ENCODE results near the gene DOCK1. TPM values are rescaled to one million over a fixed set of nuclear protein-coding genes. Genes with fewer than 3 reads are reported as not detected.

Gene DOCK1
- polyA plus RNA-seq, 1 of the 3 experiments (the other 2 are of a cell fraction), result 15.5 TPM

DNA sequence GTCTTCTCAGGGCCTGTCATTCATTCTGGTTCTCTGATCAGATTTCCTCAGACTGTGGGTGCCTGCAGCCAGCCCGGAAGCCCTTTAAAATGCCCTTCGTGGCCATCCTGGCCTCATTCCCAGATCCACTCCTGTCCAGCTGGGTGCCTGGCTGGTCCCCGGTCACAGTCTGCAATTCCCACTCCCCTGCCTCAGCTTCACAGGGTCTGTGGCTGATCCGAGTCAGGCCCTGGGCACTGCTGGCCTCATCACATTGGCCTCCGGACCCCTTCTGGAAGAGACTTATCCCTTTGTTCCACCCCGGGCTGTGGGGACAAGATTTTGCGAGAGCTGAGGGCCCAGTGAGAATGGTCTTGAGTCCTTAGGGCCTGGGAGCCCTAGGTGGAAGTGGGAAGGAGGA, 12.1 kb downstream of the DOCK1 start:
- peaks cover 4 to 13% of the 10 kb centered on the region in 2 experiments for H3K36me3 ChIP-seq (replicated peaks in 1 of 2; ENCODE audit: control insufficient read depth in 1 of 2, insufficient read depth in 2 of 2, low read length in 1 of 2)
- ChIA-PET POLR2A (interaction anchor here (0.7 kb wide), 1 partner anchor 480 kb away, joined by 4 read pairs; no protein-coding TSS in a partner anchor), CTCF (interaction anchor here (1.6 kb wide), 1 partner anchor 12 kb away, joined by 5 read pairs; no protein-coding TSS in a partner anchor)
- H3K27me3 ChIP-seq (ENCODE audit: insufficient read depth), result no peaks in the 10 kb centered on the region
- no peak overlapping the region for H2AFZ ChIP-seq (ENCODE audit: low read depth)
- H3K4me2 ChIP-seq, result no peak overlapping the region
- no peak overlapping the region for H3K4me3 ChIP-seq (ENCODE audit: low read depth in 2 of 2, low read length in 1 of 2)
- 81% methylated on average over 5 of the region's 7 CpGs for WGBS (ENCODE audit: low lambda C conversion rate)
- peaks cover 0 to 21% of the 10 kb centered on the region in 2 experiments; a peak in 1 of 4 replicates for H3K4me1 ChIP-seq (ENCODE audit: control insufficient read depth in 1 of 2, insufficient read depth in 2 of 2, low read depth in 1 of 2, low read length in 1 of 2)
- TF ChIP-seq NRF1 (IDR thresholded peaks at IDR 0.05; ENCODE audit: low read depth, low read length) (no peak), FOXM1 (IDR thresholded peaks at IDR 0.05; ENCODE audit: low read depth) (no peak)
- peaks cover 63% of the 10 kb centered on the region for H4K20me1 ChIP-seq (ENCODE audit: insufficient read depth)
- H3K9me2 ChIP-seq, result no peaks in the 10 kb centered on the region
- no peaks in the 10 kb centered on the region for H3F3A ChIP-seq (replicated peaks; ENCODE audit: insufficient read depth)
- peaks cover 97% of the 10 kb centered on the region for H3K79me2 ChIP-seq (ENCODE audit: insufficient read depth)
- peak overlapping the region in 1 of 2 experiments; percentile 41; a peak in 1 of 4 replicates for H3K27ac ChIP-seq (ENCODE audit: low read depth in 2 of 2, low read length in 1 of 2)
- no peaks in the 10 kb centered on the region for H3K9me3 ChIP-seq
- DNase-seq, result peak; percentile 74
- no peak overlapping the region for H3K9ac ChIP-seq

- WGBS (ENCODE audit: low lambda C conversion rate), result 90% methylated on average over 14 of the region's 24 CpGs
- no peak overlapping the region for H3K4me3 ChIP-seq (ENCODE audit: low read depth in 2 of 2, low read length in 1 of 2)
- peaks cover 4 to 13% of the 10 kb centered on the region in 2 experiments for H3K36me3 ChIP-seq (replicated peaks in 1 of 2; ENCODE audit: control insufficient read depth in 1 of 2, insufficient read depth in 2 of 2, low read length in 1 of 2)
- H3K4me1 ChIP-seq (ENCODE audit: control insufficient read depth in 1 of 2, insufficient read depth in 2 of 2, low read depth in 1 of 2, low read length in 1 of 2), result peaks cover 0 to 21% of the 10 kb centered on the region in 2 experiments; a peak in 1 of 4 replicates
- POLR2A ChIA-PET, result no interaction called here
- H3K4me2 ChIP-seq, result no peak overlapping the region
- peak; percentile 60 for DNase-seq
- CTCF ChIA-PET, result interaction anchor here (1.6 kb wide), 1 partner anchor 11 kb away, joined by 5 read pairs; no protein-coding TSS in a partner anchor
- H4K20me1 ChIP-seq (ENCODE audit: insufficient read depth), result peaks cover 57% of the 10 kb centered on the region
- no peaks in the 10 kb centered on the region for H3K27me3 ChIP-seq (ENCODE audit: insufficient read depth)
- no peaks in the 10 kb centered on the region for H3K9me2 ChIP-seq
- peaks cover 97% of the 10 kb centered on the region for H3K79me2 ChIP-seq (ENCODE audit: insufficient read depth)
- no peaks in the 10 kb centered on the region for H3K9me3 ChIP-seq
- peak overlapping the region in 1 of 2 experiments; percentile 17; a peak in 2 of 4 replicates for H3K27ac ChIP-seq (ENCODE audit: low read depth in 2 of 2, low read length in 1 of 2)
- no peak for TF ChIP-seq TAF1 (IDR thresholded peaks at IDR 0.05; ENCODE audit: borderline replicate concordance, low read depth, low read length)
- TF ChIP-seq RFX5 (IDR thresholded peaks at IDR 0.05; ENCODE audit: low read length), result no peak
- TF ChIP-seq TEAD4 (IDR thresholded peaks at IDR 0.05; ENCODE audit: borderline replicate concordance, insufficient read depth), result no peak
- TF ChIP-seq SIN3A (IDR thresholded peaks at IDR 0.05; ENCODE audit: borderline replicate concordance, low read depth, low read length), result no peak
- TF ChIP-seq, protein P1, sequence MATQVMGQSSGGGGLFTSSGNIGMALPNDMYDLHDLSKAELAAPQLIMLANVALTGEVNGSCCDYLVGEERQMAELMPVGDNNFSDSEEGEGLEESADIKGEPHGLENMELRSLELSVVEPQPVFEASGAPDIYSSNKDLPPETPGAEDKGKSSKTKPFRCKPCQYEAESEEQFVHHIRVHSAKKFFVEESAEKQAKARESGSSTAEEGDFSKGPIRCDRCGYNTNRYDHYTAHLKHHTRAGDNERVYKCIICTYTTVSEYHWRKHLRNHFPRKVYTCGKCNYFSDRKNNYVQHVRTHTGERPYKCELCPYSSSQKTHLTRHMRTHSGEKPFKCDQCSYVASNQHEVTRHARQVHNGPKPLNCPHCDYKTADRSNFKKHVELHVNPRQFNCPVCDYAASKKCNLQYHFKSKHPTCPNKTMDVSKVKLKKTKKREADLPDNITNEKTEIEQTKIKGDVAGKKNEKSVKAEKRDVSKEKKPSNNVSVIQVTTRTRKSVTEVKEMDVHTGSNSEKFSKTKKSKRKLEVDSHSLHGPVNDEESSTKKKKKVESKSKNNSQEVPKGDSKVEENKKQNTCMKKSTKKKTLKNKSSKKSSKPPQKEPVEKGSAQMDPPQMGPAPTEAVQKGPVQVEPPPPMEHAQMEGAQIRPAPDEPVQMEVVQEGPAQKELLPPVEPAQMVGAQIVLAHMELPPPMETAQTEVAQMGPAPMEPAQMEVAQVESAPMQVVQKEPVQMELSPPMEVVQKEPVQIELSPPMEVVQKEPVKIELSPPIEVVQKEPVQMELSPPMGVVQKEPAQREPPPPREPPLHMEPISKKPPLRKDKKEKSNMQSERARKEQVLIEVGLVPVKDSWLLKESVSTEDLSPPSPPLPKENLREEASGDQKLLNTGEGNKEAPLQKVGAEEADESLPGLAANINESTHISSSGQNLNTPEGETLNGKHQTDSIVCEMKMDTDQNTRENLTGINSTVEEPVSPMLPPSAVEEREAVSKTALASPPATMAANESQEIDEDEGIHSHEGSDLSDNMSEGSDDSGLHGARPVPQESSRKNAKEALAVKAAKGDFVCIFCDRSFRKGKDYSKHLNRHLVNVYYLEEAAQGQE (IDR thresholded peaks at IDR 0.05; ENCODE audit: low read depth, low read length), result no peak
- no peak for TF ChIP-seq GABPA (IDR thresholded peaks at IDR 0.05; ENCODE audit: low read depth)
- TF ChIP-seq ELF1 (IDR thresholded peaks at IDR 0.05), result no peak
- H2AFZ ChIP-seq (ENCODE audit: low read depth), result no peak overlapping the region
- no peak overlapping the region for H3K9ac ChIP-seq
- no peaks in the 10 kb centered on the region for H3F3A ChIP-seq (replicated peaks; ENCODE audit: insufficient read depth)
Measured at GRCh38 chr10:126917975-126918908, 13.0 kb downstream of the DOCK1 start.

Measured in SK-N-SH (cell line).